Esophagus muscularis mucosa (tissue), 4 donors: Measurements from ENCODE around the gene ACER3.

ENCODE experiments used
- CTCF ChIP-seq, 3 experiments: fragments of 200-600 bp in 2 of 3; fragments of 450-650 bp in 1 of 3; sonication (generic) in 2 of 3; IDR thresholded peaks; one replicate each; pipeline ENCODE4 v1.5.1; 2017 to 2019; ENCODE audit warnings: antibody characterized with exemption in 3 of 3, mild to moderate bottlenecking in 2 of 3, moderate library complexity in 1 of 3
- EP300 ChIP-seq: sonication (generic); formaldehyde crosslinking; IDR thresholded peaks from one replicate; pipeline ENCODE4 v1.6.1; 2017; ENCODE audit warnings: antibody characterized with exemption
- POLR2A ChIP-seq: fragments of 450-650 bp; IDR thresholded peaks from one replicate; pipeline ENCODE4 v1.6.1; 2017; ENCODE audit warnings: antibody characterized with exemption, moderate library complexity, mild to moderate bottlenecking, low read depth
- POLR2AphosphoS5 ChIP-seq, 2 donors: sonication (generic); formaldehyde crosslinking; IDR thresholded peaks; one replicate each; pipeline ENCODE4 v1.6.1; 2017; ENCODE audit warnings: antibody characterized with exemption in 2 of 2

- TF ChIP-seq CTCF (IDR thresholded peaks at IDR 0.05) (no peak), POLR2A (no peak), EP300 (no peak), POLR2AphosphoS5 (IDR thresholded peaks at IDR 0.05) (no peak)
Observed at GRCh38 chr11:77026221-77026620, 165.5 kb downstream of the ACER3 start.
